ENCODE data around the gene PSMD9.

The PSMD9 gene

GRCh38 chr12:121866331-121866730, 22.3 kb upstream of the PSMD9 start:
- TF ChIP-seq SIN3A (IDR thresholded peaks at IDR 0.05; ENCODE audit: borderline replicate concordance, insufficient read depth, low read length) (no peak), REST (IDR thresholded peaks at IDR 0.05; ENCODE audit: insufficient read depth in 1 of 2, low read depth in 2 of 2, low read length in 2 of 2) (no peak)

- no peak for TF ChIP-seq TAF1 (IDR thresholded peaks at IDR 0.05; ENCODE audit: borderline replicate concordance, insufficient read depth, low read length)
- no peak for TF ChIP-seq REST (IDR thresholded peaks at IDR 0.05; ENCODE audit: insufficient read depth in 1 of 2, low read depth in 2 of 2, low read length in 2 of 2)
- TF ChIP-seq FOXP2 (optimal IDR thresholded peaks at IDR 0.05; ENCODE audit: borderline replicate concordance, extremely low read depth, extremely low read length, insufficient read depth) = no peak
- TF ChIP-seq POLR2AphosphoS5 (IDR thresholded peaks at IDR 0.05; ENCODE audit: low read depth, low read length) = no peak
- TF ChIP-seq SIN3A (IDR thresholded peaks at IDR 0.05; ENCODE audit: borderline replicate concordance, insufficient read depth, low read length) = no peak
Measured at GRCh38 chr12:121871467-121871866, 17.1 kb upstream of the PSMD9 start.

- TF ChIP-seq REST (IDR thresholded peaks at IDR 0.05; ENCODE audit: insufficient read depth in 1 of 2, low read depth in 2 of 2, low read length in 2 of 2) (no peak), TAF1 (IDR thresholded peaks at IDR 0.05; ENCODE audit: borderline replicate concordance, insufficient read depth, low read length) (no peak), FOXP2 (optimal IDR thresholded peaks at IDR 0.05; ENCODE audit: borderline replicate concordance, extremely low read depth, extremely low read length, insufficient read depth) (no peak), SIN3A (IDR thresholded peaks at IDR 0.05; ENCODE audit: borderline replicate concordance, insufficient read depth, low read length) (no peak), POLR2AphosphoS5 (IDR thresholded peaks at IDR 0.05; ENCODE audit: low read depth, low read length) (no peak)
Measured at GRCh38 chr12:121872546-121873215, 15.9 kb upstream of the PSMD9 start.

- no peak for TF ChIP-seq TAF1 (IDR thresholded peaks at IDR 0.05; ENCODE audit: borderline replicate concordance, insufficient read depth, low read length)
- no peak for TF ChIP-seq REST (IDR thresholded peaks at IDR 0.05; ENCODE audit: insufficient read depth in 1 of 2, low read depth in 2 of 2, low read length in 2 of 2)
- TF ChIP-seq FOXP2 (optimal IDR thresholded peaks at IDR 0.05; ENCODE audit: borderline replicate concordance, extremely low read depth, extremely low read length, insufficient read depth) = no peak
- no peak for TF ChIP-seq SIN3A (IDR thresholded peaks at IDR 0.05; ENCODE audit: borderline replicate concordance, insufficient read depth, low read length)
- TF ChIP-seq POLR2AphosphoS5 (IDR thresholded peaks at IDR 0.05; ENCODE audit: low read depth, low read length) = no peak
Measured at GRCh38 chr12:121873216-121873569, 15.4 kb upstream of the PSMD9 start.

- no peak for TF ChIP-seq POLR2AphosphoS5 (IDR thresholded peaks at IDR 0.05; ENCODE audit: low read depth, low read length)
- TF ChIP-seq REST (IDR thresholded peaks at IDR 0.05; ENCODE audit: insufficient read depth in 1 of 2, low read depth in 2 of 2, low read length in 2 of 2) = no peak
- no peak for TF ChIP-seq TAF1 (IDR thresholded peaks at IDR 0.05; ENCODE audit: borderline replicate concordance, insufficient read depth, low read length)
- TF ChIP-seq SIN3A (IDR thresholded peaks at IDR 0.05; ENCODE audit: borderline replicate concordance, insufficient read depth, low read length) = no peak
- no peak for TF ChIP-seq FOXP2 (optimal IDR thresholded peaks at IDR 0.05; ENCODE audit: borderline replicate concordance, extremely low read depth, extremely low read length, insufficient read depth)
Measured at GRCh38 chr12:121874071-121874470, 14.5 kb upstream of the PSMD9 start.
